Measurements from ENCODE around the gene SIRT5.

Gene SIRT5

GRCh38 chr6:13554929-13555333 is 19.5 kb upstream of the SIRT5 start:
- no peak for ATAC-seq

DNA sequence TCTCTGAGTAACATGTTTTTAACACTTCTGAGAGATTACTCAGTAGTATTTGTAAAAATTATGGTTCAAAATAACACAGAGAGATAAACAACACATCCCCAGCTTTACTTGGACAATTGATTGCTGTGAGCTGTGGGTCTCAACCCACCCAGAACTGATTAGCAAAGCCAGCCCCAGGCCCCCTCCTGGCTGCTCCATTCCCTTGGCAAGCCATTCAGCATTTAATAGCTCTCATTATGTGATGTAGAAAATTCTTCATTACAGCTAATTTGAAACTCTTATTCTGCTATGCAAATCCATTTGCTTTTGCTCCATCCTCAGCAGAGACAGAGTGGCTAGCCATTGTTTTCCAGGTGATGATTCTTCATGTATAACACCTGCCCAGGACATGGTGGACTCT is 16.6 kb upstream of the SIRT5 start:
- no peak for ATAC-seq

DNA sequence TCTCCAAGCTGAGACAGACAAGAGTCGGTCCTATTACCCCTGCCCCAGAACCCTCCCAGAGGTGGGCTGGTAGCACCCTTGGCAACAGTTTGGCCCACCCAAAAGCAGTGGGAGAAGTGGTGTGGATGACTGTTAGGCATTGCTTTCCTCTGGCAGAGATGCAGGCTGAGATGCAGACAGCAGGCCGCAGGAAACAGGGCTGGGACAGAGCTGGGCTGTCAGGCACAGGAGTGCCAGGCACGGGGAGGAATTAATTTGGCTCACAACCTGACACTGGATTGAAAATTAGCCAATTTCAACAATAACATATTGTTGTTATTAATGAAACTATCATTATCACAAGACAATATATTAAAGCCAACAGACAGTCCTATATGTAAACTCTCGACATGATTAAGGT is 15.7 kb upstream of the SIRT5 start:
- no peak for ATAC-seq

DNA sequence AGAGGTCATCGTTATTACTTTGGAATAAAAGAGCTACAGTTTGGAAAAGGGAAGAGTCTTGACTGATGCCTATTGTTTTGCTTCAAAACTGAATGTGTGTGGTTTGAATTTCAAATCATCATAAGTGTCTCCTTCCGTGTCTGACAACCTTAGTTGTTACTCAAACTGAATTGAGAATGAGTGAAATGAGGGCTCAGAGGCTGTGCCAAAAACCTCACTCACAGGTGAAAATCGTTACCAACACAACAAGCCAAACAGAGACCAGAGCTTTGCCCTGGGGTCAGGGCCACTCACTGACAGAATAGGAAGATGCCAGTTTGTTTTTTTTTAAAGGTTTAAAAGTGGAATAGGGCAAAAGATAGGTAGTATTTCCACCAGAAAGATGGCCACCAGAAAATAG is 15.2 kb upstream of the SIRT5 start:
- no peak for ATAC-seq

GRCh38 chr6:13559968-13560650 is 14.3 kb upstream of the SIRT5 start:
- ATAC-seq: no peak

- no peak for ATAC-seq
Observed at GRCh38 chr6:13560651-13561044, 13.8 kb upstream of the SIRT5 start.

GRCh38 chr6:13561624-13562267 is 12.7 kb upstream of the SIRT5 start:
- ATAC-seq: no peak

- no peak for ATAC-seq
Observed at GRCh38 chr6:13563009-13563408, 11.4 kb upstream of the SIRT5 start.

- ATAC-seq: no peak
Observed at GRCh38 chr6:13565921-13566320, 8.5 kb upstream of the SIRT5 start.

GRCh38 chr6:13566500-13566899 is 7.9 kb upstream of the SIRT5 start:
- ATAC-seq: no peak

GRCh38 chr6:13568970-13569369 is 5.4 kb upstream of the SIRT5 start:
- ATAC-seq: no peak

GRCh38 chr6:13572240-13572639 is 2.2 kb upstream of the SIRT5 start:
- ATAC-seq: no peak

DNA sequence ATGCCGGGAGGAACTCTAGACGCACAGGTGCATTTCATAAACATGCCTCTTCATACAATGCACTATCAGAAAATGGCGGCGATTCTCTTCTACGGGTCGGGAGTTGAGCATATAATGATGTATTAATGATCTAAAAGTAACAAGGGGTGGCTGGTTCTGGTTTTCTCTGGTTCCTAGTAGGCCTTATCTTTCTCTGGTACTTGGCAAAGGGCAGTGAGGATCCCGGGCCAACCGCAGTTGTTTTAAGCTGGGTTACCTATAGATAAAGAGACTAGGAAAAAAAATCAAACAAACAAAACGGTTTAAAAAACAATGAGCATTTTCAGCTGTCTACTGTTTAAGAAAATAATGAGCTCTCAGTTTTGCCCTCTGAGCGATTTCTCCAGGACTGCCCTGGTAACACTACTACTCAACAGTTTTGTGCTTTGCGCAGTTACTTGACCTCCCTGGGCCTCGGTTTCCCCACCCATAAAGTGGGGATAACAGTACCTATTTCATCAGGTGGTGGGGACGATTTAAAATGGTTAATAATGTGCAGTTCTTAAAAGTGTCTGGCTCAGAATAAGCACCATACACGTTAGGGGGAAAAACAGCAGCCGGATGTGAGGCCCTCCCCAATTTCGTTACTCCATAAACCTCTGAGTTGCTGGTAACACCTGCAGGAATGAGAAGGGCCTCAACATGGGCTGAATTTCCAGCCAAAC is 1.3 kb upstream of the SIRT5 start:
- no peak for ATAC-seq

DNA sequence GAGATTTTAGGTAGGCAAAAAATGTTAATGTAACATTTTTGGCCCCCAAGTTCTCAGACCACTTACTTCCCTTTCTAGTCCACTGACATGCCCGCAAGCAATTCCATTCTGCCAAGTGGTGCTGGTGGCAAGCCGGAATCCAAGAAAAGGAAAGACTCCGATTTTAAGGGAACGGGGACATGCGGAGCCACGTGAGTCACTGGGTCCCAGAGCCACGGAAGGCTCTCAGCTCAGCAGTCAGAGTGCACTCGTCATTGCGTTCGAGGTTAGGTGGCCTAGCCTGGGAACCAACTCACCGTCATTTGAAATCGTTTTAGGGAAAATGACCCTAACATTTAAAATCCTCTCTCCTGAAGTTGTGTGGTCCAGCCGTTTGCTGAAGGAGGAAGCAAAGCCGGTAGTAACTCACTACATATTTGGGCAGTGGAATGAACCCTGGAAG is 711 bp upstream of the SIRT5 start:
- ATAC-seq: no peak

DNA sequence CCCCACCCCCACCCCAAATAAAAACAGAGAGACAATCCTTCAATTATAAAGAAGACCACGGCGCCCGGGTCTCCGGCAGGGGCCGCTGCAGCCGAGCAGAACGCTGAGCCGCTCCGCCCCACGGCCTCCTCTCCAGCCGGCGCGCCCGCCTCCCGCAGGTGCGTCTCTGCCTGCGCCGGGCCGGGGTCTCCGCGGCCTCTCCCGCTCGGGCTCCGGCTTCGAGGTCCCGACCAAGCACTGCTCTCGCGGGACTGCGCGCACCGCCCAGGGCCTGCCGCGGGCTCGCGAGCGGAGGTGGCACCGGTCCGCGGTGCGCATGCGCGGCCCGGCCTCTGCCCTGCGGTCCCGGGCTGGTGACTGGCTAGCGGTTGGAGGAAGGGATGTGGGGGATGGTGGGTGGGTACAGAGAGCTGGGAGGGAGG is 241 bp upstream of the SIRT5 start:
- peak; percentile 83 to 85 for ATAC-seq

DNA sequence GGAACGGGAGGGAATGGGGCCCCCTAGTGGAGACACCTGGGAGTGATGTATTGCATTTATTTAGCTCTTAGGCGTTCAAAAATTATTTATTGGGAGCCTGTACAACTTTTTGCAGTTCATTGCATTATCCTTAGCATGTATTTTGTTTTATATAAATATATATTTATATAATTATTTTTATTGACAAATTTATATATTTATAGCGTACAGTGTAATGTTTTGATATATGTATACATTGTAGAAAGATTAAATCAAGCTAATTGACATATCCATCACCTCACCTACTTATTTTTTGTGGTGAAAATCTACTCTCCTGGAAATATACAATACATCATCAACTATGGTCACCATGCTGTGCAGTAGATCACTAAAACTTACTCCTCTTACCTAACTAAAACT is 975 bp downstream of the SIRT5 start:
- no peak for ATAC-seq

DNA sequence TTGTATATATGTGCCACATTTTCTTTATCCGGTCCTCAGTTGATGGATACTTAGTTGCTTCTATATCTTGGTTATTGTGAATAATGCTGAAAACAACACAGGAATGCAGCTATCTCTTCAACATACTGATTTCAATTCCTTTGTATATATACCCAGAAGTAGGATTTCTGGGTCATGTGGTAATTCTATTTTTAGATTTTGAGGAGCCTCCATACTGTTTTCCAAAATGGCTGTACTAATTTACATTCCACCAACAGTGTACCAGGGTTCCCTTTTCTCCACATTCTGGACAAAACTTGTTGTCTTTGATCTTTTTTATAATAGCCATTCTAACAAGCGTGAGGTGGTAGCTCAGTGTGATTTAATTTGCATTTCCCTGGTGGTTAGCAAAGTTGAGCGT is 1.6 kb downstream of the SIRT5 start:
- no peak for ATAC-seq

DNA sequence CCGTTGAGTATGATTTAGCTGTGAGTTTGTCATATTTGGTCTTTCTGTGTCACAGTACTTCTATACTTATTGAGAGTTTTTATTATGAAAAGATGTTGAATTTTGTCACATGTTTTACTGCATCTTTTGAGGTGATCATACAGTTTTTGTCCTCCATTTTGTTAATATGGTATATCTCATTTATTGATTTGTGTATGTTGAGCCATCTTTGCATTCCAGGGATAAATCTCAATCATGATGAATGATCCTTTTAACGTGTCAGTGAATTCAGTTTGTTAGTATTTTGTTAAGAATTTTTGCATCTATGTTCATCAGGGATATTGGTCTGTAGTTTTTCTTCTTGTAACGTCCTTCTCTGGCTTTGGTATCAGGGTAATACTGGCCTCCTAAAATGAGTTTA is 3.5 kb downstream of the SIRT5 start:
- ATAC-seq: no peak

GRCh38 chr6:13579911-13580310 is 5.5 kb downstream of the SIRT5 start:
- no peak for ATAC-seq

DNA sequence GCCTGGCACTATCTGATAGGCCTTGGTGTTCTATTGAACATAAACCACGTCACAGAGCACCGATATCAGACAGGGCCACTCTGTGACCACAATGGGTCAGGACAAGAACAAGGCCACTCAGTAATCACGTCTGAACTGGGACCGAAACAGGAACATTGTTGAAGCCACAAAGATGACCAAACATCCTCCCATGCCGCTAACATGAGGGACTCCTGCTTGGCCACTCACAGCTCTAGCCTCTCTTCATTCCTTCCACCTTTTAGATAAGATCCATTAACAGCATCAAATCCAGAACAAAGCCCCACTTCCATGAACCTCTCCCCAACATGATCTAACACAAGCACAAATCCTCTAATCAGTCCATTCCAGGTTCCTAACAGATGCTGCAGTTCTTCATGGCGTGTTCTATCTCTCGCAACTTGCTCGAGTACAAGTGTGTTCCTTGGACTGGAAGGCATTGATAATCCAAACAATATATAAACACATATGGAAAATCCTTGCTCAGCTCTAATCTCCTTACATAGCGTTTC is 7.4 kb downstream of the SIRT5 start:
- ATAC-seq: no peak

DNA sequence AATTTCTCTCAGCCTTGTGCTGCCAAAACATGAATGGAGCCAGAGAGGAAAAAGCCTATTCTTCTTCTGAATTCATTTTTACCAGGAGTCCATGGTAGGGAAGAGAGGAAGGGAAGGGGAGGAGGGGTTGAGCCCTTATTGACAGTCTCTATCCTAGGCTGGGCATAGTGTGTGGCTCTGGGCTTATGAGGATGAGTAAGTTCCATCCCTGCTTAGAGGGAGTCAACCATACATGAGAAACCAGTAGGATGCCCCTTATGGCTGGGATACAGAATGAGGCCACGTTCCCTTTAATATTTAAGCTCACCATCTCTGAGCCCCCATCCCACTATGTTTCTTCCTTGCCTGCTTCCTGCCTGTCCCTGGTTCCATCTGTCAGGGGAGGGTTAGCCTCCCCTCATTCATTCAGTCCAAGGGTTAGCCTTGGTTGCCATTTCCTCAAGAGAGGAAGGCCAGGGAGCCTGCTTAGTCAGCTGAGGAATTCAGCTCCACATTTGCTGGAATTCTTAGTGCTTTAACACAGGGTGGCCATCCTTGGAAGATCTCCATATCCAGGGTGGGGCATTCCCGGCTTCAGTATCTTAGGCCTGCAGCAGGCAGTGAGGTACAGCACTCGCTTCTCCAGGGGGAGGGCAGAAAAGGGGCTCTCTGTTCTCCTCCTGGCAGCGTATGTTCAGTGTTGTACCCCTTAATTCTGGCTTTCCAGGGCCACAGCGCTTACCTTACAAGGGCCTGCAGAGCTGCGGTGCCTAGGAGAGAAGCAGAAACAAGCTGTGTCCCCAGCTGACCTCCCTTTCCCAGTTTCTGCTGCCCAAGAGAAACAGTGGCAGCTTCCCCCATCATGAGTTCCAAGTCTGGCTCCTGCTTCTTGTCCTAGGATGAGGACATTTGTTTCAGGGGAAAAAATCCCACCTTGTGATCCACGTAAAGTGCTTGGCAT is 12.5 kb downstream of the SIRT5 start:
- ATAC-seq: no peak

DNA sequence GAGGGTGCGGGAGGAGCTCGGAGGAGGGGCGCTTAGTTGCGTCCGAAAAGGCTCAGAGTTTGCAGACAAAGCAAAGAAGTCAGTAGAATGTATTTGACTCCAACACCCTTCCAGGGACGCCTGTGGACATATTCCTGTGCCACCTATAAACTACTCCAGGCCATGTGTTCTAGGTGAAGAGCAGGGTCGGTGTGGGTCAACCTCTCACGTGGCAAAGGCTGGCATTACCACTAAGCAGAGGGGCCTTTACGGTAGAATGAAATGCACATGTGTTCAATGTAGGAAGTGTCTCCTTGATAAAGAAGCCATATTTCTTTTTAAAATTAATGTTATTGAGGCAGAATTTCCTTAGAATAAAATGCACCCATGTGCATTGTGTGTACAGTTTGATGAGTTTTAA is 15.4 kb downstream of the SIRT5 start:
- ATAC-seq: no peak

All from activated CD4-positive, CD25-positive, alpha-beta regulatory T cell treated with anti-CD3 and anti-CD28 coated beads, Interleukin-2, amount 50 U/mL, for 24 hours (primary cell).